HG03571 (cell line): ENCODE data around the gene MLLT1.

Experiments used
- ATAC-seq: cut with Tn5 transposase; IDR thresholded peaks from one replicate; pipeline ENCODE4 v1.9.1; 2021; ENCODE audit not compliant: unreplicated experiment

The MLLT1 gene

DNA sequence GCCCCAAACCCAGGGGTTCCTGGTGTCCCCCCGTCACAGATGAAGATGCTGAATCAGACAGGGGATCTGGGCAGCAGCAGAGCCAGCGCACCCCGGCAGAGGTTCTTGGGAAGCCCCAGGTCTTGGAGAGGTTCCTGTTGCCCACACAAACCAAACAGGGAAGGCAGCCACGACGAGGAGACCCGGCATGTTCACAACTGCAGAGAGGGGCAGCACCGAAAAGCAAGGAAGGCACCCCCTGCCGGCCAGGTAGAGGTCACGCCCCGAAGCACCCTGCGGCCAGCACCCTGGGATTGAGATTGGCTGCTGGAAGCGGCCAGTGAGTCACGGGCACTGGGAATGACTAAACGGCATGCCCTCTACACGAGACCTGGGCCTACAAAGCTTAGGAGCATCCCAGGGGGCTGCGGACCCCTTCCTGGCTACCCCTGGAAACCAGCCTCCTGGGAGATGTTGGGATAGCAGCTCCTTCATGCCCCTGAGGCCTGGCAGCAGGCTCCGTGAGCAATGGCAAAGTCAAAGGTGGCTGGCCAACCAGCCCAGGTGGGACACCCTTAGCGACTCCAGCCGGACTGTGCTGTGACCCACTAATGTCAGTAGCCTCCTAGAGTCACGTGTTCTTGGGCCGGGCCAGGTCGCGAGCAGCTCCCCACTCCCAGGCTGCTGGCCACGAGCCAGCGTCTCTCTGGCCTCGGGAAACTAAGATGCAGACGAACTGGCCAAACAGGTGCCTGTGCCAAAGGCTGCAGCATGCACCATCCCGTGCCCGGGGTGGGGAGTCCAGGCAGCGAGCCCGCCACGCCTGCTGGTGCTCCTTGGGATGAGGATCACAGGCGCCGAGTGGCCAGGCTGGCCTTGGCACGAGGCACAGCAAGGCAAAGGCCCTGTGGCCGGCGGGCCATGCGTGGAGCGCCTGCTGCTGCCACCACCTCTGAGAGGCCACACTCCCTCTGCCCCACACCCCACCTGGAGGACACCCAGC lies 43.2 kb downstream of the MLLT1 start:
- ATAC-seq = no peak

DNA sequence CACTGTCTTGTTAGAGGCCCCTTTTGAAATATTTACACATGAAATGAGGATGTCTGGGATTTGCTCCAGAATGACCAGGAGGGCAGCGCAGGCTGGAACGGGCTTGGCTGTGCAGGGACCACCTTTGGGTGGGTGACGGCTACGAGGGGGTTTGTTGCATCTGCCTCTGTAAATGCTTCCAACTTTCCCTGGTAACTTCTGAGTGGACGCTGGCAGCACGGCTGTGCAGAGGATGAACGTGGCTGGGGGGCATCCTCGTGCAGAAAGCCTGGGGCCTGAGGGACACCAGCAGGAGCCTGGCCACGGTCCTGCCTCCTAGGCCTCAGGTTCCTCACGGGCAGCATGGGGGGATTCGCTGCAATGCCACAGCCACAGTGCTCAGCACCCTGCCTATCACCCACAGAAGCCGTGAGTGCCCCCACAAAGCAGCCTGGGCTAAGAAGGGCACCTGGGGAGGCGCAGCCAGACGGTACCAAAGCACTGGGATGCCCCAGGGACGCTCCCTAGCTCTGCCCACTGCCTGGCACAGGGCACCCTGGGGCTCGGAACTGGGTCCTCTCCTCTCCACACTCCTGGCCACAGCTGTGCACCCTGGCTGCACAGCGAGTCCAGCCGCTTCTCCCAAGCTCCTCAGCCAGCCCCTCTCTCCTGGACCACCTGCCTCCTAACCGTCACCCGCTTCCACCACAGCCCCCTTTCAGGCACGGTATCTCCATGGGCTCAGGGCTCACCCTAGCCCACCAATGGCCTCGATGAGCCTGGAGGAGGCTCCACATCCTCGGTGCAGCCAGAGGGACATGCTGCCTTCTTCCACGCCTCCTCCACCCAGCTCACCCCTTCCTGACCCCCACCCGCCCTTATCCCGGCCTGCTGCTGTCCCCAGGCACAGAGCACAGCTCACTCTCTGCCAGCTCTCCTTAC lies 44.5 kb downstream of the MLLT1 start:
- no peak for ATAC-seq

DNA sequence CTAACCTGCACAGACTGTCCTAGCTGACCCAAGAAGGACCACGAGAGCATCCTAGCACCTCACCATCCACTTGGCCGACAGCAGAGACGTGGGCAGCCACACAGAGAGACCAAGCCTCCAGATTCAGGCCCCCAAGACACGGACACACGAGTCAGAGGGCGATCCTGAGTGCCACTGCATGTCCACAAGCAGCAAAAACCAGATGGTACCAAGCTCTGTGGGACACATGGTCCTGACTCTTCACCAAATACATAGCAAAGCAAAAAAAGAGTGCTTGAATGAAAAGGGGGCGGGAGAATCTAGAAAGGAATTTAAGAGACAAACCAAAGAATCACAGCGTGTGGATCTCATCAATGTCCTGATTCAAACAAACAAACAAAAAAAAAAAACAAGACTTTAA lies 45.2 kb downstream of the MLLT1 start:
- ATAC-seq = no peak

DNA sequence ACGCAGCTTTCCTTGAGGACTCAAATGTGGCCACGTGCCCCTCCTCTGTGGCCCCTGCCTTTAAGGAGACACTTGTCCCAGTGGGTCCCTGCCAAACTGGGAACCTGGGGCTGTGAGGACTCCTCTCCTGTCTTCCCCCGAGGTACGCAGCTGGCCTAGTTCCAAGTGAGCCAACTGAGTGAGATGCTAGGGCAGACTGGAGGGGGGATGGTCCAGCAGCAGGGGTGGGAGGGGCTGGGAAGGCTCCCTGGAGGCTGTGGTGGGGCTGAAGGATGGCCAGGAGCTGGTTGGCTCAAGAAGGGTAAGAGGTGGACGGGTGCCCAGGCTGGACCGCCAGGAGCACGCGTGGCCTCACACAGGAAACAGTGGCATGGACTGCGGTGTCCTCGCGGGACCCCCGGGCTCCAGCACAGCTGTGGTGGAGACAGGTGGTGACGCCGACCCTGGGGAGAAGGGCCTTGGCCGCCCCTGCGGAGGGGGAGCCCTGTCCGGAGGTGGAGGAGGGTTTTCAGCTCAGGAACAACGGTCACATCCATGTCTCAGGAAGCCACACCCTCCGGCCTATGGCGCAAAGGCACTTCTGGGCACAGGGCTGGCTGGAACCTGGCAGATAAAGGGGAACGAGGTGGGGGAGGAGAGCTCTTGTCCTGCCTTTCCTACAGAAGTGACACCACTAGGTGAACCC lies 45.8 kb downstream of the MLLT1 start:
- no peak for ATAC-seq

DNA sequence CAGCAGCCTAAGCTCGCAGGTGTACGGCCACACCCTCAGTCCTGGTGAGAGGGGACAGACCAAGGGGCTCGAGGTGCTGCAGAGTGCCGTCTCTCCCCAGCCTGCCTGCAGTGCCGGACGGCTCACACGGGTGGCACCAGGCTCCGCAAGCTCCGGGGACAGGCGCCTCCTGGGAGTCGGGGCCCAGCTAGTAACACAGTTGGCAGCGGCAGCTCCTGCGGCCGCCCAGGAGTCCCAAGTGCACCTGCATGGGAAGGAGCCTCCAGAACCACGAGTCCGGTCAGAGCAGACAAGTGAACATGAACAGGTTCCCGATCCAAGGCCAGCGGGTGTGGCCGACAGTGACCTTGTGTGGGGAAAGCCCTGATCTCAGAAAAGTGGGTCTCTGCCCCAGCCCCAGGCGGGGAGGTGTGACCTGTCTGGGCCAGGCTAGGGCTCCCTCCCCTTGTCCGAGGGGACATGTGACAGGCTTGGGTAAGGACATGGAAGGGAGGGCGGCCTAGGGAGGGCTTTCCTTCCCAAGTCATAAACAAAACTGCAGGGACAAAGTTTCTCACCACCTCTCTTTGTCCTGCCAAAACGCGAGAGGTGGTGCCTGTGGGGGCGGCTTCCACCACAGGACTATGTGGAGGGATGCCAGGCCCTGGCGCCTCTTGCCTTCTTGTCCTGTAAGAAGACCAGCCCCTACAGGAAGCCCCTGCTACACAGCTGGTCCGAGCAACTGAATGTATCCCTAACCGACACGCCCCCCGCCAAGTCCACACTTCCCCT lies 46.5 kb downstream of the MLLT1 start:
- ATAC-seq = no peak

DNA sequence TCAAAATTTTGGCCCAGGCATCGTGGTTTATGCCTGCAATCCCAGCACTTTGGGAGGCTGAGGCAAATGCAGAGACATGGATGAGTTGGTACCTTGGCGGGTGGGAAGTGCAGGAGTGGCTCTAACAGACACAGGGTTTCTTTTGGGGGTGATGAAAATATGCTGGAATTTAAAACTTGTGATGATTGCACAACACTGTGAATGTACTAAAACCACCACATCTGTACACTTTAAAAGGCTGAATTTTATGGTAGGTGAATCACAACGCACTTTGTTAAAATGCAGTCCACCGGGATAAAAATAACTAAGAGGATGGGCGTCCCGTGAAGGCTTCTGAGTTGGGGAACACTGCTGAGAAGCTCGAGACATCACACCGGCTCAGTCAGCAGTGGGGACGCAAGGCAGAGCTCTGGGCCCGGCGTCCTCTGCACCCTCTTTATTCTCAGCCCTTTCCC lies 47.1 kb downstream of the MLLT1 start:
- no peak for ATAC-seq

DNA sequence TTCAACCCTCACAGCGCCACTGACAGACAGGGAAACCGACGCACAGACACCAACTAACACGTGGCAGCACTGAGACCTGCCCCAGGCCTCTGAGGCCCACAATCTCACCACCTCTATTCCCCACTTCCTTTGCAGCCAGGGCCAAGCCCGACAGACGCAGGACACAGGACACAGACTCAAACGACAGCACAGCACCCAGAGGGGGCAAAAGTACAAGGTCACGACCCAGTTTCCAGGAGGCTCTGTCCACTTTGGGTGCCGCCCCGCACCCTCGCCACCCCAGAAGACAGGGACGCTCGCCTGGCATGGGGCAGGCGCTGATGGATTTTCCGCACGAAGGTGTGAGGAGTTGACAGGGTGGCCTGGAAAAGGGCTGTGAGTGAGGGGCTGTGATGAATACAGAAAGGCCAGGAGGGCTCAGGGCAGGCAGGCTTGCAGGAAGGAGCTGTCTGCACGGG lies 48.8 kb downstream of the MLLT1 start:
- ATAC-seq = no peak

DNA sequence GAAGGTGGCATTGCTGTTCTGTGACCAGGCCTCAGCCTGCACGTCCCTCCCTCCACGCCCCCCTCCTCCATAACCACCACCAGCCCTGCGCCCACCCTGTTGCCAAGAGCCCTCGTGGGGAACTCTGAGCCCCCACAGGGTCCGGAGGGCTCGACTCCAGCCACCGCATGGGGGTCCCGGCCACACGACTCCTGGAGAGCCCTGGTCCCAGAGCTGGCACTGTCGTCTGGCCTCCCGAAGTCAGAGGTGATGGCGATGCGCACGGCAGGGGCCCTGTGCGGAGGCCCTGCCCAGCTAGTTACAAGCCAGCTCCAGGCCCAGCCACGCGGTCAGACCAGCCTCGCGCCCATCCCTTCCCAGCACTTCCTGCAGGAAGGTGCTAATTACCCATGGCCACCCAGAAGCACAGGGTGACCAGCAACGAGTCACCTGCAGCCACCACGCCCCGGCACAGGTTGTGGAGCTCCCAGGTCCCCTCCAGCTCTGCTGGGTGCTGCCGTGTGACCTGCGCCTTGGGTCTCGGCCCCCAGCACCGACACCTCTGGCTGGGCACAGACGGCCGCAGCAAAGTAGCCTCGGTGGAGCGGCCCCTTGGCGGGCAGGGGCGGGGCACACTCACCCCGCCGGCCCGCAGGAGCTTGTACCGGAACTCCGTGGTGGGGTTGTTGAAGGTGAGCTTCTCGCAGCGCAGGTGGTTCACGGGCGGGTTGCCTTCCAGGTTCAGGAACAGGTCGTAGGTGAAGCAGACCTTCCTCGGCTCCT lies 49.6 kb downstream of the MLLT1 start:
- no peak for ATAC-seq

DNA sequence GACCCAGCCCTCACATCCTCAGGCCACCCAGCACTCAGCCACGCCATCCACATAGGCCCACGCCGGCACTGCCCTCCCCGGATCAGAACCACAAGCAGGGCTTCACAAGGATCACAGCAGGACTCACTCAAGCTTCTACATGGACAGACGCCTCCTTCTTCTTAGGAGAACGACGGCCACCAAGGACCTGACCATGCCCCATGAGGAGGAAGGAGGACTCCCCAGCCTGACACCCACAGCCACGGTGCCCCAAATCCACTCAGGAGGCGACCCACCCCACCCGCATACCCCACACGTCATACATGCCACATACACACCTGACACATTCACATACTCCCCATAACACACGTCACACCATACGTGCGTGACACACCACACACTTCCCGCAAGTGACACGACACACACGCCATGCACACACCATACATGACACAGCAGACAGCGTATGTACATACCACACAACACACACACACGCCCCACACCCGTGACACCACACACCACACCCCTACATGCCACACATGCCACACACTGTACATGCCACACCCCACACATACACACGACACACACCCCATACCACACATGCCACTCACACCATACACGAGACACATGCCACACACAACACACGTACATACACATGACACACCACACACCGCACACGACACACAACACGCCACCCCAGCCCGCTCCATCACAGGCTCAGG lies 50.4 kb downstream of the MLLT1 start:
- no peak for ATAC-seq

DNA sequence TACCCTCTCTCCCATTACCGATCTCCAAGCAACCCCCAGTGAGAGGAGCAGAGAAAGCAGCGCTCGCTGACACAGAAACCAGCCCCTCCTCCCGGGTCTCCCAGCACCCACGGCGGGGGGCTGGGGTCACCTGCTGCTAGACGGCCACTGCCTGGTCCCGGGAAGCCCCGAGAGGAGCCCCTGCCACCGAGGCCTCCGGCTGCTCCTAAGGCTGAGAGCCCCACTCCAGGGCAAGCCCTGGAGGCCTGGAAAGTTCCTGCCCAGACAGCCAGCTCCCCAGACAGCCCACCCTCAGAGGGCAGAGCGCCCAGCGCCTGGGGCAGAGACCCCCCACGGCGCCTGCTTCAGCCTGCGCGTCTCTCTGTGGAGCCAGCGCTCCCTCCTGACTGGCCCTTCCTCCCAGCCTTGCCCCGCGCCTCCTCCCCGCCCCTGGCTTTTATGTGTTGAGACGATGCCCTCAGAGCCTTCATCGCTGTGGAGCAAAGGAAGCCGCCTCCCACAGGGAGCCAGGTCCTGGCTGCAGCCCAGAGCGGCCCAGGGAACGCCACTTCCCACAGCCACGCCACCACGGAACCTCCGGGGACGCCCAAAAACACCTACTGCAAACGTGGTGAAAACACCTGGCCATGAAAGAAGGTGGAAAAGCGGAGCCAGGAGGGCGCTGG lies 51.1 kb downstream of the MLLT1 start:
- ATAC-seq = no peak

DNA sequence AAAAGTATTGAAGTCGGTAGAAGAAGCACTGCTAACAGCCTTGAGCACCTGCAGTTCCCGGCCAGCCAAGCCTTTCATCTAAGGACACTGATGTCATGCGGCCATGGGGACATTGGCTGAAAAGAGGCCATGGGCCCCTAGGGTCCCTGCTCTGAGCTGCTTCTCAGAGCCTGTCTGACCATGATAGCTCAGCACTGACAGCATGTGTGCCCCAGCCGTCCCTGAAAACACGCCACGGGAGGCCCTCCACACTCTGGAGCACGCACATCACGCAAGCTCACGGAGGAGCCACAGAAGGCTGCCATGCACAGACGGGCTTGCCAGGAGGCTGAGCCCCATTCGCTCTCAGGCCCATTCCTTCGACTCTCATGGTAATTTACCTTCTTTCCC lies 51.8 kb downstream of the MLLT1 start:
- ATAC-seq = no peak

DNA sequence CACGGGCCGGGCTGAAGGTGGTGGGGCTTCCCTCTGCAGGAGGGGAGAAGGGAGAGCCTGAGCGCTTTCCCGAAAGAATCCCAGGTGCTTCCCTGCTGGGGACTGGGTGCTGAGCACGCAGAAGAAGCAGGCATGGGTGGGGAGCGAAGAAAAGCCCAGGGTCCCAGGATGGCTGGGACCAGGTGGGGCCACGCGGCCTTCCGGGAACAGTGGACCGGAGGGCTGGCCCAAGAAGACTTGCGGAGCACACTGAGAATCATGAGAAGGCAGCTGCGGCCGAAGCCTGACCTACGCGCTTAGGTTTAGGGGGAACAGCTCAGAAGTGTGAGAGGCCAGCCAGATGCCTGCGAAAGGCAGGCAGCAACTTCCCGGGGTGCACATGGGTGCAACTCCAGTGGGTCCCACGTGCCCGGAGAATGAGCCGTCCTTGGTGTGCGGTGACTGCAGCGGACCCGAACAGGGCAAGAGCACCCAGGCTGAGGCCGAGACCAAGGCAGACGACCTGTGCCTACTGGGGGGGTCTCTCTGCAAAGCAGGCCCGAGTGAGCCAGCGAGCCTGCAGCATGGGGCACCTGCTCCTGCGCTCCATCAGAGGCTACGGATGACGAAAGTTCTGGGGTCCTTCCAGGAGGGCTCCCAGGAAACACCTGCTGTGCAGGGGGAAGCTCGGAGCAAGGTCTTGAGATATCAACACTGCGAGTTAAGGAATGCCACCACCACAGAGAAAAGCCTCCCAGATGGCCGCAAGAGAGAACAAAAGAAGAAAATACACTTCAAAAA lies 52.4 kb downstream of the MLLT1 start:
- ATAC-seq = no peak

DNA sequence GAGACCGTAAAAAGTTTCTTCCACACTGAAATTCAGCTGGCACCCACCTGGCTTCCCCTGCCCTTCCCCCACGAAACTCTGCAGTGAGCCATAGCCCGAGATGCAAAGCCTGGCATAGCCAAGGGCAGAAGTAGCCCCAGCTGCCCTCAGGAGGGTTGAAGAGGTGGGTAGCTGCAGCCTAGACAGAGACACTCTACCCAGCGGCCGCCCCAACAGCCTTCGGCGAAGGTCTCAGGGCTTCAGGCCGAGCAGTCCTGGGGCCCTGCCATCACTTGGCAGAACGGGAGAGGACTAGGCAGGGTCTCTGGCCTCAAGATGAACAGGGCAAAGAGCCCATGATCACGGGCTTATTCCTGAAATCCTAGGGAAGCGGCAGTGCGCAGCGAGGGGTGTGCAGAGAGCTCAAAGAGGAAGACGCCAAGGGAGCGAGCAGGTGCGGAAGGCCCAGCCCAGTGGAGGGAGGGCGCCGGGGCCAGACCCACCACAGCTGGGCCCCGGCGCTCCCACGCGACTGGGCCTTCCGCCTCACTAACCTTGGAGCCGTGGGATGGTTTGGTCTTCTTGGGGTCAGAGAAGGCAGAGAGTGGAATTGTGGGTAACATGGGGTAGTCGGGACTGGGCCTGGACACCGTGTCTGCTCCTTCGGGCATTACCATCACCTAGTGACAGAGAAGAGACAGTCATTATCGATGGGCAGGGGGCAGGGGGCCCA lies 53.2 kb downstream of the MLLT1 start:
- no peak for ATAC-seq

DNA sequence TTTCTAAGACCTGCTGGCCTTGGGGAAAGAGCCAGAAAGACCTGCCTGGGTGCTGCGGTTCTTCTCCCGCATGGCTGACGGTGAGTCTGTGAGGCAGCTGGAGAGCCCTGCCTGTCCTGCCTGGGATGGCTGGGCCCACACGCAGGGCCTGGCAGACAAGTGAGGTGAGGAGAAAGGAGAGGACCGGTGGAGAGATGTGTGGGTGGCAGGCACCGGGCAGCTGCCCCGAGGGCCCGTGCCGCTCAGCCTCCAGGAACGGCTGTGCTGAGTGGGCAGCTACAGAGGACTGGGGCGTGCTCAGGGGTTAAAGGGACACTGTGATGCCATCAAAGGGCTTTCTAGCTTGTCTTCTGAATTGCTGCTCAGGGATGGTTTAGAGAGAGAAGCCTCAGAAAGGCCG lies 53.8 kb downstream of the MLLT1 start:
- ATAC-seq = no peak

DNA sequence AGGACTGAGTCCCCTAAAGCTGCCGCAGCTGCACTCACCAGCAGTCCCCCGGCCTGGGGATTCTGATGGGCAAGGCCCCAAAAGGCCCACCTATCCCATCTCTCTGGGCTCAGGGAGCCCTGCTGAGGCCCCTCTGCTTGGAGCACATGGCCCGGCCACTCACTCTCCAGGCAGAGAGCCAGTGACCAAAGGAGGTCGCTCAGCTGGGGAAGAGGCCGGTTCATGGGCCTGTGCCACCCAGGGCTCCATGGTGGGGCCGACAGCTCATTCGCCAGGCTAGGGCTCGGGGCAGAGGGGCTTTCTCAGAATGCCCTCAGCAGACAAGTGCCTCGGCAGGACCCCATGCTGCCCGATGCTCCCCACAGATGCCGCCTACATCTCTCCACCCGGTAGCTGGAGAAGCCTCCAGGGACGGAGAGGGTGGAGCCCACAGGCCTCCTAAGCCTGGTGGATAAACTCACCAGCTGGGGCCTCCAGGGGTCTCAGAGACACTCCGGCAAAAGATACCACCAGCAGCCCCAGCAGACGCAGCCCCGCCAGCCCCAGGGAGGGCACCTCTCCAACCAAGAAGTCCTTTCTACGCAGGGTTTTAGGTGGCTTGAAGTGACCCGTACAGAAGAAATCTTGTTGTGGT lies 54.4 kb downstream of the MLLT1 start:
- no peak for ATAC-seq

DNA sequence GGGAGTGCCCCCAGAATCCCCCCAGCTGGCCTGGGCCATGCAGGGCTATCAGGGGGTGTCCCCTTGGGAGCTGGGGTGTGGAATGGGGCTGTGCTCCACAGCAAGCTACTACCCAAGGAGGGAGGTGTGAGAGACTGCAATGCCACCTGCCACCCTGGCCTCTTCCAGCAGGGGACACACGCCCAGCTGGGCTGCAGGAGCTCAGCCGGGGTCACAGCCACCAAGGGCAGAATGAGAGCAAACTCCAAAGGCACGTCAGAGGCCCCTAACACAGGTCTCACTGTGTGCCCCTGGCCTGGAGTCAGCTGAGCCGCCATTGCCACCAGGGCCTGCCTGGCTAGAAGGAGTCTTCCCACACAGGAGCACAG lies 55.5 kb downstream of the MLLT1 start:
- no peak for ATAC-seq
